GM21717 (cell line): ENCODE measurements around the gene ELAC1.
A peak's percentile ranks its signal among the peaks of the same experiment; 100 is the strongest.

Experiments used
- ATAC-seq: cut with Tn5 transposase; IDR thresholded peaks from one replicate; pipeline ENCODE4 v1.9.1; 2021; ENCODE audit warnings: mild to moderate bottlenecking, moderate library complexity; ENCODE audit not compliant: unreplicated experiment

ELAC1 gene

GRCh38 chr18:51013259-51013658, 45.4 kb downstream of the ELAC1 start:
- ATAC-seq: no peak

- no peak for ATAC-seq
Observed at GRCh38 chr18:51017140-51017879, 49.5 kb downstream of the ELAC1 start.

DNA sequence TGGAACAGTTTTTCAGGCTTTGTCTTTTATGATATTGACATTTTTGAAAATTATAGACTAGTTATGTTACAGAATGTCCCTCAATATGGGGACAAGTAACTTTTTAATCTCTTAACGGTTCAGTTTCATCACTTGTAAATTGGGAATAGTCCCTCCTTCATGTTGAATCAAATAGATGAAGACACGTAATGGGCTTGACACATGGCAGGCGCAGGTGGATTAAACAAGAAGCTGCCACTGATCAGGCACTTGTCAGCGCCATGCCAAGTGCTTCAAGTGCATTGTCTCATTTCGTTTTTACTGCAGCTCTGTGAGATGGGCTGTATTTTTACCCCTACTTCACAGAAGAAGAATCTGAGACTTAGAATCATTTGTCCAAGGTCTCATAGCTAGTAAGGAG, 52.7 kb downstream of the ELAC1 start:
- no peak for ATAC-seq

GRCh38 chr18:51021226-51021965, 53.6 kb downstream of the ELAC1 start:
- ATAC-seq: no peak

- ATAC-seq: no peak
Observed at GRCh38 chr18:51025512-51025911, 57.7 kb downstream of the ELAC1 start.

- ATAC-seq: no peak
Observed at GRCh38 chr18:51028201-51028805, 60.5 kb downstream of the ELAC1 start.

GRCh38 chr18:51029378-51029693, 61.5 kb downstream of the ELAC1 start:
- peak; percentile 10 for ATAC-seq

- peak; percentile 73 for ATAC-seq
Observed at GRCh38 chr18:51029694-51030536, 62.1 kb downstream of the ELAC1 start, which contains the start of gene SMAD4. SMAD4 (plus strand) TSS chr18:51030213; CDS start chr18:51047047, 16,834 bp downstream.

DNA sequence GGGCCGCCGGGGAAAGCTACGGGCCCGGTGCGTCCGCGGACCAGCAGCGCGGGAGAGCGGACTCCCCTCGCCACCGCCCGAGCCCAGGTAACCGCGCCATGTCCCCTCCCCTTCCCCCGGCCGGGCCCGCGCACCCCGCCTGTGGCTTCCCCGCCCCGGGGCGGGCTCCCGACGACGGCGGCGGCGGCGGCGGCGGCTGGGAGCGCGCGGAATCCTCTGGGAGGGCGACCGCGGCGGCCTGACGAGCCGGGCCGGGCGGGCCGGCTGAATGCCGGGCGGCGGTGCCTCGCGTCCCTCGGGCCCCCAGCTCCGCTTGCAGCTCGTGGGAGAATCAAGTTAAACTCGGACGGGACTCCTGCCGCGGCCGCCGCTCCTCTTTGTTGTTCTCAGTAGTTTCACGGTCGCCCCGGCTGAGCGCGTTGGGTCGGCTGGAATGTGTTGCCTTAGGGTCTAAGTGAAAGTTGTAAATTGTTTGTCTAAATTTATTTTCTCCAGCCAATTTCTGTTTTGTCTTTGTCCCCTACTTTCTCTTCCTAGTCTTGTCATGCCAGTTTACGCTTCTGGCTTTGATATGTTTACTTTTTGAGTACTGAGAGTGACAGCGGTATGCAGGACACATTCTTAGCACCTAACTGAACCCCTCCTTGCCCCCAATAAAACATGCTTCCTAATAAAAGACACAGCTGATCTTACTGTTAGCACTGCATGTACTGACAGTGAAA, 62.9 kb downstream of the ELAC1 start:
- ATAC-seq: peak; percentile 53

GRCh38 chr18:51032193-51032592, 64.4 kb downstream of the ELAC1 start:
- ATAC-seq: no peak

DNA sequence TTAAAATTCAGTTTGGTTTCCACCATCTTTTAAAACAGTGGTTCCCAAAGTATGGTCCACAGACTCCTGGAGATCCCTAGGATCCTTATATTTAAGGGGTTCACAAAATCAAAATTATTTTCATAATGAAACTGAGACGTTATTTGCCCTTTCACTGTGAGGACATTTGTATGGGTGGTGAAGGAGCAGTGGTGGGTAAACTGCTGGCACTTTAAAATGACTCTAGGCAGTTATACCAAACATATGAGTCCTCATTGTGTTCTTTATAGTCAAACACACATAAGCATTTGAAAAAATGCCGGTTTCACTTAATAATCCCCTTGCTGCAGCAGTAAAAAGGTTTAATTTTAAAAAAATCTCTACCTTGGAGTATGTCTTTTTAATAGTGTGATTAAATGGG, 69.4 kb downstream of the ELAC1 start:
- ATAC-seq: no peak
